Measurements from ENCODE around the gene MACROH2A1. TPM values are rescaled to one million over a fixed set of nuclear protein-coding genes. Genes with fewer than 3 reads are reported as not detected.

Gene MACROH2A1
- total and polyA plus RNA-seq, 9 of the 15 experiments (the other 6 are each of a cell fraction or from before 2014, with no cell fraction given) = 44.9 to 289 (median 193) TPM

- no peak for FAIRE-seq
- intact Hi-C loops (cut with micrococcal nuclease) = no loop called here
- CTCF ChIA-PET (ENCODE audit: low intra/inter-chr PET ratio) = no interaction called here
Observed at GRCh38 chr5:135344349-135344748, 54.7 kb downstream of the MACROH2A1 start.

More at GRCh38 chr5:135344349-135344748, 54.7 kb downstream of the MACROH2A1 start:
- Histone ChIP-seq H3K79me2 (ENCODE audit: control insufficient read depth, insufficient read depth, low read length) (no peaks in the 10 kb centered on the region), H3K27ac (ENCODE audit: extremely low read depth, low read depth, low read length) (no peak overlapping the region), H3K9me1 (ENCODE audit: control insufficient read depth, insufficient read depth, low read length) (no peaks in the 10 kb centered on the region), H2AFZ (ENCODE audit: low read depth, low read length) (no peak overlapping the region), H3K36me3 (ENCODE audit: control insufficient read depth, insufficient read depth, low read length) (peaks cover 93% of the 10 kb centered on the region; the same call in 2 of the 3 replicates), H4K20me1 (replicated peaks; ENCODE audit: control insufficient read depth, insufficient read depth, low read length) (no peaks in the 10 kb centered on the region), H3K4me2 (ENCODE audit: insufficient read depth, low read length) (no peak overlapping the region), H3K27me3 (ENCODE audit: control insufficient read depth in 2 of 2, insufficient read depth in 2 of 2, low read length in 2 of 2) (no peaks in the 10 kb centered on the region), H3K9ac (ENCODE audit: insufficient read depth in 1 of 2, low read depth in 2 of 2, low read length in 2 of 2) (no peak overlapping the region), H3K4me3 (no peak overlapping the region), H3K4me1 (replicated peaks in 1 of 2; ENCODE audit: control insufficient read depth in 2 of 2, insufficient read depth in 2 of 2, low read length in 2 of 2) (no peaks in the 10 kb centered on the region), H3K9me3 (replicated peaks; ENCODE audit: control insufficient read depth, insufficient read depth, low read depth, low read length) (no peaks in the 10 kb centered on the region)
- no TSS peak for BruUV-seq (replicated peaks)
- ATAC-seq (no peak), DNase-seq (ENCODE audit: extremely low read depth in 1 of 4, low spot score in 3 of 4) (no peak)
- POLR2A ChIA-PET = interaction anchor here (0.6 to 1.0 kb wide), 3 partner anchors 35 to 150 kb away, joined by 3 read pairs; no protein-coding TSS in a partner anchor
- in situ Hi-C loops (cut with MboI) = no loop called here
- TF ChIP-seq KDM1A (IDR thresholded peaks at IDR 0.05) (no peak), RERE (CRISPR knock-in tag; IDR thresholded peaks at IDR 0.05; ENCODE audit: borderline replicate concordance) (no peak), ZBTB26 (CRISPR knock-in tag; IDR thresholded peaks at IDR 0.05) (no peak), MBD2 (IDR thresholded peaks at IDR 0.05; ENCODE audit: borderline replicate concordance, low read depth) (no peak), EP400 (IDR thresholded peaks at IDR 0.05) (no peak), SMARCA4 (IDR thresholded peaks at IDR 0.05) (no peak), NFIC (IDR thresholded peaks at IDR 0.05) (no peak), ZFP1 (CRISPR knock-in tag; IDR thresholded peaks at IDR 0.05) (no peak), ZMIZ1 (IDR thresholded peaks at IDR 0.05; ENCODE audit: low read depth in 2 of 2, low read length in 2 of 2) (no peak), POU5F1 (IDR thresholded peaks at IDR 0.05; ENCODE audit: borderline replicate concordance, low read depth, low read length, partially characterized antibody) (no peak), PURB (CRISPR knock-in tag; IDR thresholded peaks at IDR 0.05; ENCODE audit: low read depth) (no peak), NBN (IDR thresholded peaks at IDR 0.05; ENCODE audit: low read depth) (no peak)
- 61% methylated on average over 3 of the region's 3 CpGs for WGBS (ENCODE audit: insufficient coverage, low coverage, missing lambda C conversion rate)

Data from K562 (cell line).